Thoracic aorta (tissue), 2 donors: Measurements from ENCODE around the gene SPEN. TPM values are rescaled to one million over a fixed set of nuclear protein-coding genes. Genes with fewer than 3 reads are reported as not detected.
A peak's percentile ranks its signal among the peaks of the same experiment; 100 is the strongest.

Source experiments
- ATAC-seq: fragments of 150-250 bp; one replicate; pipeline ENCODE4 v1.8.0; 2017; ENCODE audit warnings: low read depth; ENCODE audit not compliant: insufficient number of reproducible peaks, low FRiP score
- DNase-seq: peaks from one replicate; pipeline ENCODE4 v3.0.0-alpha.2; 2020; ENCODE audit warnings: low spot score
- H3K27ac ChIP-seq, 2 donors: fragments of 200-600 bp; sonication (generic); 1 replicate in 1 of 2; 2 replicates in 1 of 2; pipeline ENCODE4 v1.5.1; 2016; ENCODE audit warnings: mild to moderate bottlenecking in 2 of 2, moderate library complexity in 2 of 2
- H3K27me3 ChIP-seq: fragments of 200-600 bp; sonication (generic); replicated peaks from 2 replicates; pipeline ENCODE4 v1.6.0; 2016; ENCODE audit warnings: mild to moderate bottlenecking; ENCODE audit not compliant: insufficient read depth
- H3K36me3 ChIP-seq: fragments of 200-600 bp; sonication (generic); one replicate; pipeline ENCODE4 v1.5.1; 2016
- H3K4me1 ChIP-seq, 2 donors: fragments of 200-600 bp; sonication (generic); 1 replicate in 1 of 2; 2 replicates in 1 of 2; pipeline versions ENCODE4 v1.5.1 to v1.6.0; 2016; ENCODE audit warnings: low read depth in 2 of 2, mild to moderate bottlenecking in 1 of 2; ENCODE audit not compliant: control insufficient read depth in 1 of 2
- H3K4me3 ChIP-seq: fragments of 200-600 bp; sonication (generic); 2 replicates; pipeline ENCODE4 v1.5.1; 2016; ENCODE audit warnings: mild to moderate bottlenecking
- H3K9me3 ChIP-seq: fragments of 200-600 bp; sonication (generic); 2 replicates; pipeline ENCODE4 v1.5.1; 2016
- CTCF ChIP-seq: fragments of 200-600 bp; sonication (generic); IDR thresholded peaks from one replicate; pipeline ENCODE4 v1.5.1; 2019; ENCODE audit warnings: antibody characterized with exemption
- total RNA-seq, 2 donors: library from RNA; depleted of rRNA; stranded (reverse); fragments of >200 nt; gene quantifications; one replicate each; pipeline versions ENCODE4 v1.1.0 to v1.2.3, GENCODE V29; 2016

SPEN gene
- total RNA-seq, 2 donors from 2014 or later, result 52.3 to 96.9 TPM

- H3K4me3 ChIP-seq, result peak overlapping the region; percentile 58
- H3K9me3 ChIP-seq, result no peaks in the 10 kb centered on the region
- DNase-seq, result no peak
Measured at GRCh38 chr1:15950763-15951295, 103.3 kb downstream of the SPEN start.

GRCh38 chr1:15951341-15952153, 104.0 kb downstream of the SPEN start:
- no peaks in the 10 kb centered on the region for H3K9me3 ChIP-seq
- DNase-seq, result no peak
- peaks cover 62 to 99% of the 10 kb centered on the region in 2 donors for H3K4me1 ChIP-seq
- no peak for ATAC-seq
- H3K4me3 ChIP-seq, result peak overlapping the region; percentile 58
- no peaks in the 10 kb centered on the region for H3K27me3 ChIP-seq
- peak overlapping the region; percentile 98 to 99 for H3K27ac ChIP-seq
- no peak for TF ChIP-seq CTCF
- H3K36me3 ChIP-seq, result no peaks in the 10 kb centered on the region

More at GRCh38 chr1:15950763-15951295, 103.3 kb downstream of the SPEN start:
- no peak for TF ChIP-seq CTCF
- ATAC-seq, result no peak
- peaks cover 3% of the 10 kb centered on the region for H3K36me3 ChIP-seq
- peak overlapping the region; percentile 98 to 99 for H3K27ac ChIP-seq
- peaks cover 60 to 99% of the 10 kb centered on the region in 2 donors for H3K4me1 ChIP-seq
- no peaks in the 10 kb centered on the region for H3K27me3 ChIP-seq

- Histone ChIP-seq H3K27ac (peak overlapping the region; percentile 98 to 99), H3K9me3 (no peaks in the 10 kb centered on the region), H3K4me1 (peaks cover 62 to 92% of the 10 kb centered on the region in 2 donors), H3K27me3 (no peaks in the 10 kb centered on the region), H3K4me3 (no peak overlapping the region), H3K36me3 (no peaks in the 10 kb centered on the region)
- TF ChIP-seq CTCF, result no peak
- no peak for DNase-seq
- no peak for ATAC-seq
Measured at GRCh38 chr1:15952317-15953258, 105.1 kb downstream of the SPEN start.

- peak overlapping the region; percentile 98 to 99 for H3K27ac ChIP-seq
- no peak for ATAC-seq
- DNase-seq, result no peak
Measured at GRCh38 chr1:15953294-15953771, 105.8 kb downstream of the SPEN start.

More at GRCh38 chr1:15953294-15953771, 105.8 kb downstream of the SPEN start:
- no peak overlapping the region for H3K4me3 ChIP-seq
- TF ChIP-seq CTCF, result no peak
- H3K4me1 ChIP-seq, result peaks cover 59 to 92% of the 10 kb centered on the region in 2 donors
- no peaks in the 10 kb centered on the region for H3K36me3 ChIP-seq
- H3K27me3 ChIP-seq, result no peaks in the 10 kb centered on the region
- H3K9me3 ChIP-seq, result no peaks in the 10 kb centered on the region
